GM20431 (cell line): Measurements from ENCODE around the gene DCST2.

Experiments used
- in situ Hi-C: fragments of 300-500 bp; cut with MseI, MboI; formaldehyde crosslinking; loops from one replicate; pipeline ENCODE4 v1.15.0; 2020; ENCODE audit warnings: low sequenced_read_pairs; ENCODE audit not compliant: unreplicated experiment

Gene DCST2

DNA sequence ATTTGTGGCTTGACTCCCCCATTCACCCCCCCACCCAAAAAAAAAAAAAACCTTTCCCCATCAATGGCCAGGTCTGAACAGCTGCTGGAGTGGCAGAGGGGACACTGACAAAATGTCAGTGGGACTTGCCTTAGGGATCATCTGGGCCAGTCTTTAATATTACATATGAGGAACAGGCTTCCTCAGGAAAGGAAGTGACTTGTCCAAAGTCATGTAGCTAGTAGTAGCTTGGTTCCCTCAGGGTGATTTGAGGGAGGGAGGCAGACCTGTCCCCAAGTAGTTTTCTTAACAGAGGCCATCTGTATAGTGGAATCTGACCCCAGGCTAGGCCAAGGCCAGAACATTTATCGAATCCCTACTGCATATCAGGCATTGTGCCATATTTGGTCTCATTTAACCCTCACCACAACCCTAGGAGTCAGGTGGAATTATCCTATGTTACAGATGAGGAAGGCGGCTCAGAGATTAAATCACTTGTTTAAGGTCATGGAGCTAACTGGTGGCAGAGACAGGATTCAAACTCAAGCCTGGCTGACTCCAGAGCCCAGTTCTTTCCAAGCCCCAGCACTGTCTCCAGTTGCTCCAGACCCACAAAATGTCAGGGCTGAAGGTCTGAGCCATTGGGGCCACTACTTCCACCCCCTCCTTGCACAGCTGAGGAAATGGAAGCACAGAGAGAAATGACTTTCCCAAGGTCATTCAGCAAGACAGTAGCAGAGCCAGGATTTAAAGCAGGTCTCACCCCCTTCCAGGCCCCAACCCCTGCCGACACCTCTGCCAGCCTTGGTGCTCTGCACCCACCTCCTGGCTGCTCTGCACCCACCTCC, 20.6 kb downstream of the DCST2 start:
- in situ Hi-C loops, result no loop called here

GRCh38 chr1:155012026-155012546, 21.5 kb downstream of the DCST2 start:
- in situ Hi-C loops, result no loop called here

DNA sequence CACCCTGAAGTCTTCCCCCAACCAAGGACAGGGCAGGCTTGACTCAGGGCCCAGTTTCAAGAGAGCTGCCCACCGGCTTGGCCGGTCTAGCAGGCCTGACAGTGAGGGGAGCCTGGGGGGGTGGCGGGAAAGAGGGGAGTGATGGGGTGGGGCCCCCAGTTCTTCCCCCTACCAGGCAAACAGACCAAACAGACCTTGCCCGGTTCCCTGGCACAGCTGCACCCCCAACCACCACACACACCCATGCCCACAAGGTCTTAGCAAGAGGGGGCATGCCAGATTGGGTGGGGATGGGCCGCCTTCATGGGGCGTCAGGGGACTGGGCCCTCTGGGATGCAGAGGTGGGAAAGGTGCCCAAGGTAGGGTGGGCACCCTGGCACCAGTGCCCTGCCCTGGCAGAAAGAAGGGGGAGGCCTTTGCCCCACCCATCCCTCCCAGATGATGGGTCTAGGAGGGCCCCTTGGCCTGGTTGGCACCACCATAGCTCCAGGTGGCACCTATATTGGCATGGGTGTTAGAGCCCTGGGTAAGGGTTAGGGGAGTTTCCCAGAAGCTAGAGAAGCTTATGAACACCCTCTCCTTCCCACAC, 22.1 kb downstream of the DCST2 start:
- in situ Hi-C loops, result no loop called here

GRCh38 chr1:155011004-155011416, 22.6 kb downstream of the DCST2 start:
- in situ Hi-C loops, result no loop called here

GRCh38 chr1:155010211-155010918, 23.2 kb downstream of the DCST2 start:
- in situ Hi-C loops, result no loop called here

- in situ Hi-C loops, result no loop called here
Measured at GRCh38 chr1:155009742-155010141, 23.8 kb downstream of the DCST2 start.

DNA sequence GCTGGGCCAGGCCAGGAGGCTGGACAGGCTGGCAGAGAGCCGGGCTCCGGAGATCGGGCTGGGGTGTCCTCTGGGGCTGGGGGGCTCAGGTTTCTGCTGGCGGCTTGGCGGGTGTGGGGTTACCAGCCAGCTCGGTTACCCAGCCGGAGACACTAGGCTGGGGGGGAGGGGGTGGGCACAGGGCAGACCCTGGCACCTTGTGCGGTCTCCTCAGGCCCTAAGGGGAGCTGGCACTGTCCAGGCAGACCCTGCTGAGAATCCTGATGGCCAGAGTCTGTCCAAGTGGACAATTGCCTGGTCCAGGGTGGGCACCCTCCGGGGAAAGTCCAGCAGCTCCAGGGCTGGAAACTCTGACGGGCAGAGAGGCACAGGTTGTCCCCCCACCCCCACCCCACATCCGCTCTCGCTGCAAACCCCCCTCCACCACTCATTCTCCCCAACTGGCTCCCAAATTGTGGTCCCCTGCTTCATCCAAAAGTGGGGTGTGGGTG, 24.3 kb downstream of the DCST2 start:
- in situ Hi-C loops, result no loop called here

DNA sequence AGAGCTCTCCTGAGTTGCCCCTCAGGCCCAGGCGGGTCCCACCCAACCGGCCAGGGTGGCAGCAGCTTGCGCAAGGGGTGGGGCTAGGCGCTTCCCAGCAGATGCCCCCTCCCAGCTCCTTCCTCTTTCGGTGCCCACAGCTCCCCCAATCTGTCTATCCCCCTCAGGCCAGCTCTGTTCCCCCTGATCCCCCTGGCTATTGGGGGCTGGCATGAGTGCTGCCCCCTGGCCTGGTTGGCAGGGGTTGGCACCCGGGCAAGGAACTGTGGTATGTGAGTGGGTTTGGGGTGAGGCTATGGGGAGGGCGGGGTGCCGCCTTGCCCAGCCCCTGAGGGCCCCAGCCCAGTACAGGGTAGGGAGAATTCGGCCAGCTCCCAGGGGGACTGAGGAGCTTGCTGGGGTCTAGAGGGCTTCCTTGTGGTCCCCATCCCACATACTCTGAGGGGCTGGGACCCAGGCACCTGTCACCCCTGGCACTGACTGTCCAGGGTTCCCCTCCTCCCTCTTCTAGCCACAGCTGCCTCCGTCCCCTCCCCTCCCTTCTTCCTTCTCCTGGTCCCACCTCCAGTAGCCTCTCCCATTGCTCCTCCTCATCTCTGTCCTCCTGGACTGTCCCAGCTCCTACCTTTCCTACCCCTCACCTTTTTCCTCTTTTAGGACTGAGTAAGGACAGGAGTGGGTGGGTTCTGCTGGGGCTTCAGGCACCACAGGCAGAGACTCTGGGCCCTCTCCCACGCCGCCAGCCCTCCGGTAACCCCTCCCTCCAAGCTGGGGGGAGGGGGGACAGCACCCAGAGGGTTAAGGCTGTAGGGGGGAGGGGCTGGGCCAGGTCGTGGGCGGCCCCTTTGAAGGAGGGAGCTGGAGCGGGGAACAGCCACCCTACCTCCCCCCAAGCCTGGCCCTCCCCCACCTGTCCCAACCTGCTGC, 25.3 kb downstream of the DCST2 start:
- in situ Hi-C loops, result no loop called here

- in situ Hi-C loops, result no loop called here
Measured at GRCh38 chr1:155007251-155007828, 26.2 kb downstream of the DCST2 start.

- in situ Hi-C loops, result no loop called here
Measured at GRCh38 chr1:155006601-155007101, 26.9 kb downstream of the DCST2 start.

DNA sequence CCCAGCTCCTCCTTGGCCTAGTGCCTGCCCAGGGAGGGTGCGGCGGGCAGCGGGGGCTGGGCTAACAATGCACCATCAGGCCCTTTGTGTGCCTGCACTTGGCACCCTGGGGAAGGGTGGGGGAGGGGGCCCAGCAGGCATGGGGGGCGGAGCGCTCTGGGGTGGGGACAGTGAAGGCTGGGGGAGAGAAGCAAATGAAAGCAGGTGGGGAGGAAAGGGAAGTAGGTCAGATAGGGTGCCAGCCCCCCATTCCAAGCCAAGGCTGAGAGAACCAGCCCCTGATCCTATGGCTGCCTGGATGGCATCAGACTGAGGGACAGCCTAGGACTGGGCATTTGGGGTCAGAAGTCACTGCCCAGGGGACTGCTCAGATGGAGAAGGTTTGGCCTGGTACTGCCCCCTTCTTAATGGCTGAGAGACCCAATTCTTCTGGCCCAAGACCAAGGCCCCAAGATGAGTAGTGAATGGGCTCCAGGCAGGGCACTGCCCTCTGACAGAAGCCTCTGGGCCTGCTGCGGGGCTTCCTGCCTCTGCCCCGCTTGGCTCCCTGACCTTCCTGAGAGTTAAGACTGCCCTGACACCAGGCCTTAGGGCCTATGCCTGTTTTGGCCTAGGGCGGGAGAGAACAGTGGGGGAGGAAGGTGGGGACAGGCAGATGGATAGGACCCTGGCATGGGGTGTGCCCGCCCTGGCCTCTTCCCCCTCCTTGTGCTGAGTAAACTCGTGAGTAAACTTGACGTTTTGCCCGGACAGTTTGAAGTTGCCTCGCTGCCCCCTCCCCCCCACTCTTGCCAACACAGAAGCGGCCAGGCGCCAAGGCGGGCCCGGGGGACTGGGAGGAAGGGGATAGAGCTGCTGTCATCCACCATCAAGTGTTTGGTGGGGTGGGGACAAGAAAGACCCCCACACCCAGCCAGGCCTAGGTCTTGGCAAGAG, 28.2 kb downstream of the DCST2 start:
- in situ Hi-C loops, result no loop called here

DNA sequence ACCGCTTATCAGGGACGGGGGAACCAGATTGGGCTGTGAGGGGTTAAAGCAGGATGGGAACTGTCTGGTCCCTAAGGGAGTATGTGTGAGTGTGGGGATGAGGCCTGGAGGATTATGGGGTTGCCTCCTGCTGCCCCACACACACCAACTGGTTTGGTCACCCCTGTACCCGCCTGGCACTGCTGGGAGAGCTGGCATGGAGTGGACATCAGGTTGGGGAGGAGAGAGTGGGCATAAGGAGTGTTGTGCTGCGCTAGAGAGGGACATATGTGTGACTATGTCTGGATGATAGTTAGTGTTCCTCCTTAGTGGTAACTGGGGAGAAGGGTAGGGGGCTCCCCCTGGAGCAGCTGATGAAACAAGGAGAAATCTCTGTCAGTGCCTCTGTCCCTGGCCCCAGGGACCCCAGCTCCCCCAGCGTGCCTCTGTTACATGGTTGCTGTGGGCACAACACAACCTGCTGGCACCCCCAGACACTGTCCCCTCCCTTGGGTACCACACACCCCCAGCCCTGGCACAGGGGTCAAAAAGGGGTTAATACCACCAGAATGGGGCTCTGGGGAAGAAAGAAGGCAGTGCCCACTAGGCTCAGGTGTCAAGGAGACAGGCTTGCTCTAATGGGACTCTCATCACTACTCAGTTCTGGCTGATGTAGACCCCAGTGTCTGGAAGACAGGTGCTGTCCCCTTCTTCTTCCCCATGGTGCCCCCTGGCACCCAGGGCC, 29.1 kb downstream of the DCST2 start:
- in situ Hi-C loops, result no loop called here

DNA sequence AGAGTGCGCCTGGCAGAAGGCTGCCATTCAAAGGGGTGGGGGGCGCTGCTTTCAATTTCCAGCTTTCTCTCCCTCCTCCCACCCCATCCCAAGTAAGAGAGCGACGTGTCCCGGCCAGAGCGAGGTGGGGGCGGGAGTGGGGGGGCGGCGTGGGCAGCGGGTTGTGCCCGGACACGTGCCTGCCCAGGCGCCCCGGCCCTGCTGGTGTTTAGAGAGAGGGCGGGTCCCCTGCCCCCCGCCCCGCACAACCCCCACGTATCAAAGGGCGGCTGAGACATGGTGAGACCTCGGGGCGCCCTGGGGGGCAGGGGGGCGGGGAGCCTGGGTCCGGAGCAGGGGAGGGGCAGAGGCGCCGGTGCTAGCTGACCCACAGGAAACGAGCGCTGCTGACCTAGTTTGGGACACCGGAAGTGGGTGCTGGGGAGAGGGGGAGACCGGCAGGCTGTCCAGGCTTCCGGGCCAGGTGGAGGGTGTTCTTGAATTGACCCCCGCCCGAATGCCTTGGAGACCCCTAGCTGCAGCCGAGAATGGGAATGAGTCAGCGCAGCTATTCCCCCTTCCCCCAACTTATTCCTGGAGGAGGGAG, 29.7 kb downstream of the DCST2 start:
- in situ Hi-C loops, result no loop called here

- in situ Hi-C loops, result no loop called here
Measured at GRCh38 chr1:155003227-155003765, 30.3 kb downstream of the DCST2 start.

DNA sequence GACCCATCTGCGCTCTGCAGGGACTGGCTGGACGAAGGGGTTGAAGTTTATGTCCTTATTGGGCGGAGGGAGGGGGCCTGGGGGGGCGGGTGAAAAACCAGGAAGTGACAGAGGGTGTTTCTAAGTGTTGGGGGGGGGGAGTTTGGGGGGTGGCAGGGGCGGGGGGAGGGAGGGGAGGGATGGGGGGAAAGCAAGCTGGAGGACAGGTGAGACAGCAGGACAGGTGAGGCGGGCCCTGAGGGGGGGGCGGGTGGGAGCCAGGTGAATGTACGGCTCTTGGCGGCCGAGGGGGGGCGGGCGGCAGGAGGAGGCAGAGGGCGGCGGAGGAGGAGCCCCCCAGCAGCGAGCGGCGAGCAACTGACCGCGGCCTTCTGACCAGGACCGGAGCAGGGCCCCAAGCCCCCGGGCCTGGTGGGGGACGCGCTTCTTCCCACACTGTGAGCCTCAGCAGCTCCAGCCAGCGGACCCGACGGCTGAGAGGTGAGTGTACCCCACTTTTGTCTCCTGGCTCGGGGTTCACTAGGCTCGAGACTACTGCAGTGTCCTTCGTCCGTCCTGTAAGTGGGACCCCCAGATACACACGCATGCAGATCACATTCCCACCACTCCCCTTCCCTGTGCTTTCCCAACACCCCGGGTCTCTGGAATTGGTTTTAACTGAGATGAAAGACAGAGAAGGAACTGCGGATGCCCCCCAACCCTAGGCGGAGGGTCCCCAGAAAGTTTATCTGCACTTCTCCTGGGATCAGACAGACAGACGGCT, 30.9 kb downstream of the DCST2 start, which contains the start of gene ZBTB7B:
TSS of gene ZBTB7B (plus strand) at position 339 of the 763 bp plus-strand sequence. CDS start 11,859 bp downstream, outside the sequence.
- in situ Hi-C loops, result no loop called here
